Epithelial cell of prostate (primary cell): ENCODE measurements around the gene UIMC1.

ENCODE experiments used
- DNase-seq: peaks from one replicate; pipeline ENCODE4 v3.0.0-alpha.2; 2011; ENCODE audit warnings: low read depth, low spot score
- H3K27ac ChIP-seq: fragments of 450-650 bp; 2 replicates; pipeline ENCODE4 v1.5.1; 2017; ENCODE audit warnings: mild to moderate bottlenecking

Gene UIMC1

DNA sequence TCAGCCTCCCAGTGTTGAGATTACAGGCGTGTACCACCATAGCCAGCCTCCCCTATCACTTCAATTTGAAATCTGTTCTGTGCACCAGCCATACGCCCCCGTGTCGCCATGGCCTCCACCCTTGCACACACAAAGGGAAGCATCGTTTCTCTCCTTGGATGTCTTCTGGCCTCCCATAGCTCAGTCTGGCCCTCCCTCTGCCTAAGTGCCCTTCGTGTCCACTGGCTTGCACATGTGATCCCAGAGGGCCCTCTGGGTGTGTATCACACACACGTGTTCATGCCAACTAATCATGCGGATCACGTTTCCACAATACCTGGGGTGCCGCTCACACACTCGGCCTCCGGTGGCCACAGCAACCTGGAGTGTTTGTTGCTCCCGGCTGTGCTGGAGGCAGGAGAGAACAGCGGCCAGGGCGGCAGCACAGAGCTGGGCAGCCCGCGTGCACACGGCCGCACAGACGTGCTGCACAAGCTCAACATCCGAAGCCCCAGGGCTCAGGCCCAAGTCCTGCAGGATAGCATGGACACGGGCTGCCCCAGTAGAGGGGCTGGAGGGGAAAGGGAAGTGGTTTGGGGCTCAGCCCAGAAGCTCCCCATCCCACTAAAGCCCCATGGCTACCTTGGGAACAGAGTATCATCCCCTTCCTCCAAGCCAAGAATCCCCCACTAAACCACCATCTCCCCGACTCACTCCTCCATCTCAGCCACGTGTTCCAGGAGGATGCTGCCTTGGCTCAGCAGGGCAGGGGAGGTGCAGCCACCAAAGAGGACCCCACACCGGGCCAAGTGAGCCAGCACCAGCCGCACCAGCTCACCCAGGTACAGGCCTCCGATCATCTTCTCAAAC lies 118.3 kb downstream of the UIMC1 start:
- DNase-seq, result no peak
- H3K27ac ChIP-seq, result no peak overlapping the region

DNA sequence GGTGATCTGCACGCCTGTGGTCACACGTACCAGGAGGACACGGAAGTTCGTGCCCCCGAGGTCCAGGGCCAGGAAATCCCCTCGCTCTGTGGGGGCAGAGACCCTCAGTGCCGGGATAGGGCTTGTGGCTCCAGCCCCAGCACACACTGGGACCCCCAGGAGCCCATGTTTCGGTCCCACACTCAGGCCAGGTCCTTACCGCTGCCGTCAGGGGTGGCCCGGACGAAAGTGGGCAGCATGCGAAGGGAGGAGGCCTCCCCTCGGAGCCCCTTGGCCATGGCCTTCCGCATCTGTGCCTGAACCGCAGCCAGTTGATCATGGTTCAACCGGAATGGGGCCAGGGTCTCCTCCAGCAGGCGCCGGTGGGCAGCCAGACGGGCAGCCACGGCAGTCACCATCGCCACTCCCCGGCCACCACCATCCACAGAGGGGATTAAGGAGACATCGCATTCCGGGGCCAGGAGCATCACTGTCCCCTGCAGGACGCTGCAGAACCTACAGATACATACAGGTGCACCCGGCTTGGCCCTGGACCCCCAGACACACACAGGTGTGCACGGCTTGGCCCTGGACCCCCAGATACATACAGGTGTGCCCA lies 119.2 kb downstream of the UIMC1 start:
- DNase-seq, result no peak
- no peak overlapping the region for H3K27ac ChIP-seq

DNA sequence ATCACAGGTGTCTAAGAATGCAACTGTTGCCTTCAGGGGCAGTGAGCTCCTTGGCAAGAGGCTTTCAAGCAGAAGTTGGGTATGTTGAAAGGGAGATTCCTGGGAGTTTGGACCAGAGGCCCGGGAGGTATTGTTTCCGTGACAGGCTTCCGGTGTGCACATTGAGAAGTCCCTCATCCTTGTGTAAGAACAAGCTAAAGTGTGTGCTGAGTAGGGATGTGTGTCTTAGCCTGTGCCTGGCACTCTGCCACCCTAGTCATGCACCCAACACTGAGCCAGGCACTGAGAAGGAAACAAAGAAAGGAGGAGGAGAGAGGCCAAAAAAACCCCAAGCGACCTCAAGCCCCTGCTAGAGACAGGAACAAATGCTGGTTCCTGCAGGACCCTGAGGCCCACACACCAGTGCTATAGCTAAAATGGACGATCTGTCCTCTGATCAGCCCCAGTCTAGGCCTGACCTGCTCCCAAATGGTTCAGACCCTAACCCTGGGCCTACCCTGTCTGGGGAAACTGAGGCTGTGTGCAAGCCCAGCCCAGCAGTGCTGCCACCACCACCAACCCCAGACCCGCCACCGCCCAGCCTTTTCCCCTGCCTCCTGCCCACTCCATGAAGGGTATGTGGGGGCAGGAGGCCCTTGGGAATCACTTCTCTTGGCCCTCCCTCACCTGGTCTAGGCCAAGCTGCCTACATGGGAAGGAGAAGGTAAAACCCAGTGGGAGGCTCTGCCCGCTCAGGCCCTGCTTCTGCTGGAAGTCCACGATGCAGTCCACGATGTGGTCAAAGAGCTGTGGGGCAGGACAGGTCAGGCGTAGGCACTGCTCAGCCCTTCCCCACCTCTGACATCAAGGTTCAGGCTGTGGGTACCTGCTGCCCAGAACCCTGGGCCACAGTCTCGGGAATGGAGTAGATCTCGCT lies 120.0 kb downstream of the UIMC1 start:
- no peak overlapping the region for H3K27ac ChIP-seq
- no peak for DNase-seq

DNA sequence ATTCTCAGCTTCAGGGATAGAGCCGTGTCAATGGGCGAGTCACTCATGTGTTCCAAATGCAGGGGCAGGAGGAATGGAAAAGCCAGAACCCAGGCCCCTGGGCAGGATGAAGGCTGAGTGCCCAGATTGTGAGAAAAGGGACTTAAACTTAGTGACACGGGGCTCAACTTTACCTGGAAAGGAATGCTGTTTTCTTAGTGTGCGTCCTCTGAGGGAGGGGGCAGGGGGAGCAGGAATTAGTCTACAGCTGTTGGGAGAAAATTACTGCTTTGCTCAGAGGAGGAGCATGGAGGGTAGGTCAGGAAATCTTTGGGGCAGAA lies 122.0 kb downstream of the UIMC1 start:
- H3K27ac ChIP-seq, result no peak overlapping the region
- DNase-seq, result no peak

DNA sequence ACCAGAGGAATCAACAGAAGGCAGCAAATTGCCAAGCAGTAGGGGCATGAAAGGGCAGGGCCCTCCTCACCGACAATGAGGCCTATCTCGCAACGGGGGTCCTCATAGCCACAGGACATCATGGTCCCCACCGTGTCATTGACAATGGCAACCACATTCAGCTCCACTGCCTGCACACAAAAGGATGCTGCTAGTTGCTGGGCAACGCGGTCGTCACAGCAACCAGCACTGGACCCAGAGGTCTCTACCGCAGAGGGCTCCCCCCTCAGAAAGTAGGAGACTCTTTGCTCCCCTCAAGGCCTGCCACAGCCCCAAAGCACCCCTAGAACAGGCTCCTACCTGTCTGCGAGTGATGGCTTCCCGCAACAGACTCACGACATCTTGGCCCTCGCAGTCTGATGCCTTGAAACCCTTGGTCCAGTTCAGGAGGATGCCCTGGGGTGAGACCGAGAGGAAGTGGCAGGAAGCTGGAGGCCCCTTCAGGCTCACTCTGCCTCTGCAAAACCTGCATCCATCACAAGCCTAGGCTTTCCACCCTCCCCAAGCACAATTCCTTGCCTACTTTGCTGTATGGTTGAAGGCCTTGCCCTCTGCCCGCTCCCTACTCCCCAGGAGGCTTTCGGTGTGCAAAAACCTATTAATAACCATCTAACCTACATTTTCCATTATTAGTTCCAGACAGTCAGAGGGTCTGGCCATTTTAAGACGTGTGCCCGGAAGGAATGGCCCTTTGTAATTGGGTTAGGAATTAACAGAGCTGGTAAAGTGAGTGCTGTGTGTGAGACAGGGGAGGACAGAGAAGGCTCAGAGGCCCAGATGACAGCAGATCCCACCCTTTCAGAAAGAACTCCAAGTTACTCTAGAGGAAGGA lies 122.6 kb downstream of the UIMC1 start:
- H3K27ac ChIP-seq, result no peak overlapping the region
- DNase-seq, result no peak

DNA sequence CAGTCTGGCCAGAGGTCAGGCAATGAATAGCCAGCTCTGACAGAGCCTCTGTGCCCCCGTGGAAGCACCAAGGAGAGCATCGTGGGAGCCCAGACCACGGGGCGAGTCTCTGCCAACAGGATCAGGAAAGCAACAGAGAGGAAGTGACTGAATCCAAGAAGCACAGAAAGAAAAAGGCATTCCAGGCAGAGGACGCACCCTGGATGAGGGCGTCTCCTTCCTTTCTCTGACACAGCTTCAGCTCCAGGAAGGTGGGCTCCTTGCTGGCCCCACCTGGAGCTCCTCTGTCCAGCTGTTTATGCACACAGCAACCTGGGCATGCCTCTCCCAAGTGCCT lies 124.0 kb downstream of the UIMC1 start:
- no peak for DNase-seq
- H3K27ac ChIP-seq, result no peak overlapping the region

DNA sequence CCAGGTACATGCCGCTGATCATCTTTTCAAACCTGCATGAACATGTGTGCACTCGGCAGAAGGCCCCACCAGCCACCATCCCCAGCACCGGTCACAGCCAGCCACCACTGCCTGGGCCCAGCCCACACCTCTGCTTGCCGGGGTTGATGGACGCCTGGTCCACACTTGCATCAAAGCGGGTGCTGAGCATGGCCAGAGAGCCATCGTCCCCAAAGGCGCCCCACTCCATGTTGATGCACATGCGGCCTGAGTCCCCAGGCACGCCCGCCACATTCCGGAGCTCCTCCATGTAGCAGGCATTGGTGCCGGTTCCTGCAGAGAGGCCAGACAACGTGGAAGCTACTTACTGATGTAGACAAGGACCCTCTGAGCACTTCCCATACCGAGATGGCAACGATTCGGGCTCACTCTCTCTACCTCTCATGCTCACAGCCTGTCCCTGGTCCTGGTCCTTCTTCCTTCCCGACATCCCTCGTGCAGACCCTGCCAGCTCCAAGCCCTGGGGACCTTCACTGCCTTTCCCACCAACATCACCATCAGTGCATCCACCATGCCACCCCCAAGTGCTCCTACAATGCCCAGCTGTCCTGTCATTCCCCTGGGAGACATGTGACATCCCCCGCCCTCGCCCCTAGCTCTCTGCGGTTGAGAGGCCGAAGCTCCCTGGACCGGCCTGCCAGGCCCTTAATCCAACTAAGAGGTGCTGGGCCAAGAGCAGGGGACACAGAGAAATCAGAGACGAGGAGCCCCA lies 124.6 kb downstream of the UIMC1 start:
- H3K27ac ChIP-seq, result no peak overlapping the region
- no peak for DNase-seq

DNA sequence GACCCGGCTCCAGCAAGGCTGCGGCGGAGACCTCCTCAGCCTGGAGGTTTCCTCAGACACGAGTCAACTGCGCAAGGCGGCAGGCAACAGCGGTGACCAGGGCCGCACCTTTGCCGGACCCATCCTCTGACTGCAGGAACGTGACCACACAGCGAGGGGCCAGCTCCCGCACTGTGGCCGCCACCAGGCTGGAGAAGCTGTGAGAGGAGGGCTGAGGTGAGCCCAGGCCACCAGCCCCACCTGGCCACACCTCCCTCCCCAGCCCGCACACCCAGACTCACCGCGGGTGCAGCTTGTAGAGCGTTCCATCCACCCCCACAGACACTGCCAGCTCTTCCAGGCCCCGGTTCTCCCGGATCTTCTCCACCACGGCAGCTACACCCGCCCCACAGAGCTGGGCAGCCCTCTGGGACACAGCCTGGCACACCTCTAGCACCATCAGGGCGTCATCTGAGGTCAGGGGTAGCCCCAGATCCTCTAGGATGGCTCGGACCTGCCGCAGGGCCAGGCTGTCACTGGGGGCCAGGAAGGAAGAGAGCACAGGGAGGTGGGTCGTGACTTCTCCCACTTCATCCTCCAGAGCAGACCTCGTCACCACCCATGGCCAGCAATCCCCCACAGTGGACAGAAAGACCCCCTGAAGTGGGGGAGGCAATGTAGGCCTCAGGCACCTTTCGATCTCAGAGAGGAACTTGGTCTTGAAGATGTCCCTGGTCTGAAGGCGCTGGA lies 125.4 kb downstream of the UIMC1 start:
- H3K27ac ChIP-seq, result no peak overlapping the region
- DNase-seq, result no peak

DNA sequence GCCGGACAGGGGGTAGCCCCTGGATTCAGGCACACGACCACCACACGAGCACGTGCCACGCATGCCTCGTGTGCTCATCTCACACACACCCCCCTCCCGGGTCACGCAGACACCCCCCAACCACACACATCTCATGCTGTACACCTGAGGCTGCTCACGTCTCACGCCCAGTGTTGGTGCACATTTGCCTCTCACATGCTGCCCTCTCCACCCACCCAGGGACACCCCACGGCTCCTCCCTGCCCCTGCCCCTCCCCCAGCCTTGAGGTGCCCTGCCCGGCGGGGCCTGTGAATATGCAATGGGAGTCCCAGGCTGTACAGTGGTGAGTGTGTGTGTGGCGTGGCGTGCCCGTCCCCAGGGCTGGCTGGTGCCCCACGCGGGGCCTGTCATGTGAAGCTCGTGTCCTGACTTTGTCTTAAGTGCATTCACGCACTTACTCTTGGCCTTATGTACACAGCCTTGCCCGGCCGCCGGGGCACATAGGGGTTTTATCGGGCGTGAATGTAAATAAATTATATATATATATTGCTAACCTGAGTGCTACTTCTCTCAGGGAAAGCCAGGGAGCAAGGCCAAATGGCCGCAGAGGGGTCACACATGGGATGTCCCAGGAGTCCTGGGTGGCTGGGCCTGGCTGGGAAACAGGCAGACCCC lies 126.1 kb downstream of the UIMC1 start:
- DNase-seq, result no peak
- no peak overlapping the region for H3K27ac ChIP-seq

DNA sequence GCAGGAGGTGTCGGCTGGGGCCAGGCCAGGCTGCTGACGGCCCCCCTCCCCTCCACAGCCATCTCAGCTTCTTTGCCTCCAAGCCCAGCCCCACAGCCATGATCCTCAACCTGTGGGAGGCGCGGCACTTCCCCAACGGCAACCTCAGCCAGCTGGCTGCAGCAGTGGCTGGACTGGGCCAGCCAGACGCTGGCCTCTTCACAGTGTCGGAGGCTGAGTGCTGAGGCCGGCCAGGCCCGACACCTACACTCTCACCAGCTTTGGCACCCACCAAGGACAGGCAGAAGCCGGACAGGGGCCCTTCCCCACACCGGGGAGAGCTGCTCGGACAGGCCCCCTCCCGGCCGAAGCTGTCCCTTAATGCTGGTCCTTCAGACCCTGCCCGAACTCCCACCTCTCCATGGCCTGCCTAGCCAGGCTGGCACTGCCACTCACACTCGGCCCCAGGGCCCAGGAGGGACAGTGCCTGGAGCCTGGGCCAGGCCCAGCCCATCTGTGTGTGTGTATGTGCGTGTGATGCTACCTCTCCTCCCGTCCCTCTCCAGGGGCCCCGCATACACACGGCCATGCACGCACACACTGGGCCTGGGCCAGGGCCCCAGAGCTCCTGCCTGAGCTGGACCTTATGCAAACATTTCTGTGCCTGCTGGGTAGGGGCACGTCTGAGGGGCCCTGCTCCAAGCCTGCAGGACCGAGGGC lies 126.8 kb downstream of the UIMC1 start:
- DNase-seq, result no peak
- no peak overlapping the region for H3K27ac ChIP-seq

DNA sequence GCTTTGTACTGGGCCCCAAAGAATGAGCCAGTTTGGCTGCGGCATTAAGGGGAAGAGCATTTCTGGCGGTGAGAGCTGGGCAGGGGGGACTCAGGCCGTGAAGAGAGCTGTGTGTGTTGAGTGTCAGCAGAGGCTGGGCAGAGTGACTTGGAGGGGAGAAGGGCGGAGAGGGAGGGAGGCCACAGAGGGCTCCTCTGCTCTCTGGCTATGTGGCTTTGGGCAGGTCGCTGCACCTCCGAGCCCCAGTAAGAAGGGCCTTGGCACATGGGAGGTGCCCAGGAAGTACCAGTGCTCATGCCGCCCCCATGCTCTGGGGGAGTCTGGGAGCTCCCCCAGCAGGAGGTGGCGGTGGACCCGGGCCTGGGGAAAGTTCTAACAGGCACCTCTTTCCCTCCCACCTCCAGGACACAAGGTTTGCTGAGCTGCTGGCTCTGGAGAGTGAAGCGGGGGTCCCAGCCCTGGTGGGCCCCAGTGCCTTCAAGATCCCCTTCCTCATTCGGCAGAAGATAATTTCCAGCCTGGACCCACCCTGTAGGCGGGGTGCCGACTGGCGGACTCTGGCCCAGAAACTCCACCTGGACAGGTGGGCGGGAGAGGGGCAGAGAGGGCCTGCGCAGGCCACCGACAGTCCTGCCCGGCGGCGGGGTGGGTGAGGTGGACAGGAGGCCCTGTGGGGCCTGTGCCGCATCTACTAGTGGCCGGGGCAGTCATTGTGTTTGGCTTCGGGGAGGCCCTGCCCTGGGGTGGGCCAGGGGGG lies 127.5 kb downstream of the UIMC1 start:
- H3K27ac ChIP-seq, result no peak overlapping the region
- DNase-seq, result no peak

DNA sequence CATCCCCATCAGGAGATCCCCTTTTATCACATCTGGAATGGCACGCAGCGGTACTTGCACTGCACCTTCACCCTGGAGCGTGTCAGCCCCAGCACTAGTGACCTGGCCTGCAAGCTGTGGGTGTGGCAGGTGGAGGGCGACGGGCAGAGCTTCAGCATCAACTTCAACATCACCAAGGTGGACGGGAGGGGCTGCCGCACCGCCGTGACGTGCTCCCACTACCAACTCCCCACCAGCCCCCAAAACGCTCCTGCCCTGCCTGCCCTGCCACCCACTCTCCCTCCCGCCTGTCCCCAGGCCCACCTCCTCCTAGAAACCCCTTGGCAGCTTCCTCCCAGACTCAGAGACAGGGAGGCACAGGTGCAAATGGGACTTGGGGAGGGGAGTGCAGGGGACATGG lies 128.1 kb downstream of the UIMC1 start:
- no peak for DNase-seq
- no peak overlapping the region for H3K27ac ChIP-seq

DNA sequence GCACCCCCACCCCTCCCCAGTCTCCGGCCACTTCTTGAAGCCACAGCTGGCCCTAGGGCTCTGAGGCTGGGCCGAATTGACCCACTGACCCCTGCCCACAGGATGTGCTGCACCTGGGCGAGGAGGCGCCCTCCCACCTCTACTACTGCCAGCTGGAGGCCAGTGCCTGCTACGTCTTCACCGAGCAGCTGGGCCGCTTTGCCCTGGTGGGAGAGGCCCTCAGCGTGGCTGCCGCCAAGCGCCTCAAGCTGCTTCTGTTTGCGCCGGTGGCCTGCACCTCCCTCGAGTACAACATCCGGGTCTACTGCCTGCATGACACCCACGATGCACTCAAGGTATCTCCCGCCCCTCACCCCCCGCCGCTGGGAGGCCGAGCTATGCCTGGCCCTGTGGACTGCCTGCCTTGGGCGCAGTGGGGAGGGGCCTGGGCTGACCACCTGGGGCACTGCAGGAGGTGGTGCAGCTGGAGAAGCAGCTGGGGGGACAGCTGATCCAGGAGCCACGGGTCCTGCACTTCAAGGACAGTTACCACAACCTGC lies 128.7 kb downstream of the UIMC1 start:
- DNase-seq, result no peak

DNA sequence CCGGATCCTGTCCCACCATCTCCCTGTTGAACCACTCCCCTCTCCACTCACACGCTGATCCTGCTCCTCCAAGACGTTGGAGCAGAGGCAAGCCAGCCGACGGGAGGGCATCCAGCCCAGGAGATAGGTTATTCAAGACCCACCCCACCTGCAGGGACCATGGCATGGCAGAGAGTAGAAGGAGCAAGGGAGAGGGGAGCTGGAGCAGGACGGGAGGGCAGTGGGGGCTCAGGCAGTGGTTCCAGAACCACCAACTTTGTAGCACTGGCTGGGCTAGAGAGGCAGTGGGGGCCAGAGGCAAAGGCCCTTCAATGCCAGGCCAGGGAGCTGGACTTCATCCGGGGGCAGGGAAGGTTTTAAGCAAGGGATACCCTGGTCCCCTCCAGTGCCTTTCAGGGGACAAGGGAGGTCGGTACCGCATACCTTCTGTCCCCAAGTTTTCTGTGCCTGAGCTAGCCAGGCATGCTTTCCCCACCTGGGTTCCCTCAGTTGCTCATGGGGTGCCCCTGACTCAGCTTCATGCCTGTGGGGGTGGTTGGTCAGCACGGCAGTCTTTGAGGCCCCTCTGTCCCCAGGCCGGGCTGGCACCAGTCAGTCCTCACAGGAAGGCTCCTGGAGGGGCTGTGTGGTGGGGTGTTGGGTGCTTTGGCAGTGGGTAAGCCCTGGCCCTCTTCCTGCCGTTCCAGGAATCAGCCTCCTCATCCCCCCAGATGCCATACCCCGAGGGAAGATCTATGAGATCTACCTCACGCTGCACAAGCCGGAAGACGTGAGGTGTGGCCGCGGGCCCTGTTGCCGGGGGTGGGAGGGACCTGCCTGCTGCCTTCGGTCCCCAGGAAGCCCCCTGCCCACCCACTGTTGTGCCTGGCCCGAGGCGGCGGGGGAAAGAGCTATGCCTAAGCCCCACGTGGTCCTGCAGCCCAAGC lies 129.8 kb downstream of the UIMC1 start:
- no peak for DNase-seq
- H3K27ac ChIP-seq, result no peak overlapping the region

More for the DNA sequence above, 128.7 kb downstream of the UIMC1 start:
- no peak overlapping the region for H3K27ac ChIP-seq

DNA sequence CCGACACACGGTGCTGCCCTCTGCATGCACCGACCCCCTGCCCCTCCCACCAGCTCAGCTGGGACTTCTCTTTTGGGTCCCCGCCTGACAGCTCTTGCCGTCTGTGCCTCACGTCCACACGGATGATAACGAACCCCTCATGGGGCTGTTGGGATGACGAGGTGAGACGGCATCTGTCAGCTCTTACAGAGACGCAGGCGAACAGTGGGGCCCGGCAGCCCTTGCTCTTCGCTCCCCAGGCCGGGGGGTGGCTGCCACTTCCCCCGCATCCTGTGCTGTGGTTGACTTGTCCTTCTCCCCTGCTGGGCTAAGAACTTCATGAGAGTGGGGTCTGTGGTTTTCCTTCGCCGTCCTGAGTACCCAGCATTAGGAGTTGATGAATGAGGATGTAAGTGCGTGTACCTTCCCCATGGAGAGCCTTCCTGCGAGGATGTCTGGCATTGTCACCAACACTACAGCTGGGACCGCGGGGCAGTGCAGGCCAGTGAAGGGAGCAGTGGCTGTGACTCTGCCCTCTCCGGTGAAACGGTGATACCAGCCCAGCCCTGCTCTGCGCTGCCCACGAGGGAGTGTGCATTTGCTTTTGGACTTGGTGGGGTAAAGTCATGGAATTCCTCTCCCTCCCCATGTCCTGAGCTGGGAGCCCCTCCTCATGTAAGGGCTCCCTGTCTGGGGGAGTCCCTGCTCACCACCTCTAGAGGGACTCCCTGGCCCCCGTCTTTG lies 130.6 kb downstream of the UIMC1 start:
- DNase-seq, result no peak
- H3K27ac ChIP-seq, result no peak overlapping the region
